WTC11 (cell line): ENCODE measurements around the gene MARCHF4. TPM values are rescaled to one million over a fixed set of nuclear protein-coding genes. Genes with fewer than 3 reads are reported as not detected.

ENCODE experiments used
- ATAC-seq: fragments of 200-7000 bp; cut with Tn5 transposase; 2 replicates; pipeline ENCODE4 v1.10.0; 2021; ENCODE audit warnings: mild to moderate bottlenecking, moderate library complexity
- CTCF ChIA-PET: fragments of 300-600 bp; sonication (Branson Sonifier 250); formaldehyde crosslinking; loops from one replicate; lab custom pipeline; 2021; ENCODE audit warnings: antibody characterized with exemption; lab: Charles Lee
- POLR2A ChIA-PET: fragments of 350-600 bp; sonication (Branson Sonifier 250); formaldehyde crosslinking; loops from one replicate; lab custom pipeline; 2021; ENCODE audit warnings: antibody characterized with exemption; lab: Charles Lee
- DNase-seq: peaks from one replicate; pipeline ENCODE4 v3.0.0; 2021; ENCODE audit warnings: low spot score
- H3K27ac Mint-ChIP-seq: 2 replicates; pipeline ENCODE4 v1.8.0; 2021; ENCODE audit warnings: mixed read lengths
- H3K27me3 Mint-ChIP-seq: 2 replicates; pipeline ENCODE4 v1.8.0; 2021; ENCODE audit warnings: low read depth, mild to moderate bottlenecking, moderate library complexity, mixed read lengths
- H3K36me3 Mint-ChIP-seq: 2 replicates; pipeline ENCODE4 v1.8.0; 2021; ENCODE audit warnings: mixed read lengths
- H3K4me1 Mint-ChIP-seq: 2 replicates; pipeline ENCODE4 v1.8.0; 2022; ENCODE audit warnings: mixed read lengths
- H3K4me3 Mint-ChIP-seq: 2 replicates; pipeline ENCODE4 v1.8.0; 2021; ENCODE audit warnings: mild to moderate bottlenecking, moderate library complexity, mixed read lengths
- H3K9me3 Mint-ChIP-seq: 2 replicates; pipeline ENCODE4 v1.8.0; 2021; ENCODE audit warnings: mixed read lengths
- CBFB ChIP-seq: sonication (generic); formaldehyde crosslinking; IDR thresholded peaks from 2 replicates; pipeline ENCODE4 v1.8.1; 2022; ENCODE audit warnings: mild to moderate bottlenecking, low read depth, missing genetic modification reagents
- GABPB1 ChIP-seq: sonication (generic); formaldehyde crosslinking; IDR thresholded peaks from 2 replicates; pipeline ENCODE4 v1.8.1; 2023; ENCODE audit warnings: mild to moderate bottlenecking, missing genetic modification reagents
- NR2C2 ChIP-seq: sonication (generic); formaldehyde crosslinking; IDR thresholded peaks from 2 replicates; pipeline ENCODE4 v1.8.0; 2022; ENCODE audit warnings: mild to moderate bottlenecking, missing genetic modification reagents
- OVOL2 ChIP-seq: fragments of 250-450 bp; sonication (Bioruptor Pico); IDR thresholded peaks from 2 replicates; pipeline ENCODE4 v1.9.0; 2021; ENCODE audit warnings: mild to moderate bottlenecking, borderline replicate concordance
- ZNF232 ChIP-seq: sonication (generic); formaldehyde crosslinking; IDR thresholded peaks from 2 replicates; pipeline ENCODE4 v1.8.0; 2022; ENCODE audit warnings: mild to moderate bottlenecking, missing genetic modification reagents
- ZNF317 ChIP-seq: sonication (generic); formaldehyde crosslinking; IDR thresholded peaks from 2 replicates; pipeline ENCODE4 v1.8.1; 2023; ENCODE audit warnings: low read depth, mild to moderate bottlenecking, moderate library complexity, missing genetic modification reagents, borderline replicate concordance
- ZNF423 ChIP-seq: fragments of 250-450 bp; sonication (Bioruptor Pico); IDR thresholded peaks from 2 replicates; pipeline ENCODE4 v2.1.2; 2022; ENCODE audit warnings: mild to moderate bottlenecking, moderate library complexity
- total RNA-seq: library from RNA; stranded (reverse); gene quantifications from 3 replicates; pipeline ENCODE4 v1.2.3, GENCODE V29; 2021
- TF ChIP-seq, protein P1 (sequence below): sonication (generic); formaldehyde crosslinking; IDR thresholded peaks from 2 replicates; pipeline ENCODE4 v1.8.1; 2023; ENCODE audit warnings: mild to moderate bottlenecking, missing genetic modification reagents, borderline replicate concordance
- TF ChIP-seq, protein P2 (sequence below): sonication (generic); formaldehyde crosslinking; IDR thresholded peaks from 2 replicates; pipeline ENCODE4 v1.8.1; 2022; ENCODE audit warnings: low read depth, missing genetic modification reagents, borderline replicate concordance
- TF ChIP-seq, protein P3 (sequence below): sonication (generic); formaldehyde crosslinking; IDR thresholded peaks from 2 replicates; pipeline ENCODE4 v1.8.1; 2023; ENCODE audit warnings: mild to moderate bottlenecking, missing genetic modification reagents
- TF ChIP-seq, protein P4 (sequence below): sonication (generic); formaldehyde crosslinking; conservative IDR thresholded peaks from 2 replicates; pipeline ENCODE4 v1.8.1; 2023; ENCODE audit warnings: mild to moderate bottlenecking, low read depth, missing genetic modification reagents, moderate library complexity
- TF ChIP-seq, protein P5 (sequence below): fragments of 250-450 bp; sonication (Bioruptor Pico); IDR thresholded peaks from 2 replicates; pipeline ENCODE4 v1.9.0; 2021; ENCODE audit warnings: mild to moderate bottlenecking, borderline replicate concordance

The MARCHF4 gene
- total RNA-seq, 1 experiment from 2014 or later: 2.6 TPM

DNA sequence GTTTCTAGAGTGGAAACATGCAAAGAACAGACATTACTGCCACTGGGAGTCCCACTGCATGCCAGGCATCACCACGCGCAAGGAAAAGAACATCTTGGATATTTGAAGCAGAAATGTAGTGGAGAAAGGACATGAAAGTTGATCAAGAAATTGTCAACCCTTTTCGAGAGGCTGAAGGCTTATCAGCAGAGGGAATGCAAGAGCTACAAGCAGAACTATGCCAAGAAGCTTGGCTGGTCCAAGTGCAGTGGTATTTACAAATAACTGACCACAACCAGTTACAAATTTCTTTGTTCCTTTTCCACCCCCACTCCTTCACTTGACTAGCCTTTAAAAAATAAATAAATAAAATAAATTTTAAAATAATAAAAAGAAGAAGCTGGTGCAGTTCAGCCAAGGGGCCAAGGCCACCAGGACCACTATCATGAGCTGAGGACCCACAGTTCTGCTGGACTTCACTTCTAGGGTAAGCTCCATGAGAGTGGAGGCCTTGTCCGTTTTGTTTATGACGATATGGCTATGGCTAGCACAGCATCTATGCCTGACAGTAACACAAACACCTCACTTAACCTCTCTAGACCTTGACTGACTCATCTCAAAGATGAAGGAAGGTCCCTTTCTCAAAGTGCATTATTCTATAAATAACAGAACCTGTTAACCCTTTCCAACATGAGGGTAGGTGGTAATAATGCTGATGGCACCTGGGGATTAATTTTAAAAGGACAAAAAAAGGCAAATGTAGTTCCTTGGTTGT lies 20.9 kb downstream of the MARCHF4 start (continued):
- TF ChIP-seq, protein P1, sequence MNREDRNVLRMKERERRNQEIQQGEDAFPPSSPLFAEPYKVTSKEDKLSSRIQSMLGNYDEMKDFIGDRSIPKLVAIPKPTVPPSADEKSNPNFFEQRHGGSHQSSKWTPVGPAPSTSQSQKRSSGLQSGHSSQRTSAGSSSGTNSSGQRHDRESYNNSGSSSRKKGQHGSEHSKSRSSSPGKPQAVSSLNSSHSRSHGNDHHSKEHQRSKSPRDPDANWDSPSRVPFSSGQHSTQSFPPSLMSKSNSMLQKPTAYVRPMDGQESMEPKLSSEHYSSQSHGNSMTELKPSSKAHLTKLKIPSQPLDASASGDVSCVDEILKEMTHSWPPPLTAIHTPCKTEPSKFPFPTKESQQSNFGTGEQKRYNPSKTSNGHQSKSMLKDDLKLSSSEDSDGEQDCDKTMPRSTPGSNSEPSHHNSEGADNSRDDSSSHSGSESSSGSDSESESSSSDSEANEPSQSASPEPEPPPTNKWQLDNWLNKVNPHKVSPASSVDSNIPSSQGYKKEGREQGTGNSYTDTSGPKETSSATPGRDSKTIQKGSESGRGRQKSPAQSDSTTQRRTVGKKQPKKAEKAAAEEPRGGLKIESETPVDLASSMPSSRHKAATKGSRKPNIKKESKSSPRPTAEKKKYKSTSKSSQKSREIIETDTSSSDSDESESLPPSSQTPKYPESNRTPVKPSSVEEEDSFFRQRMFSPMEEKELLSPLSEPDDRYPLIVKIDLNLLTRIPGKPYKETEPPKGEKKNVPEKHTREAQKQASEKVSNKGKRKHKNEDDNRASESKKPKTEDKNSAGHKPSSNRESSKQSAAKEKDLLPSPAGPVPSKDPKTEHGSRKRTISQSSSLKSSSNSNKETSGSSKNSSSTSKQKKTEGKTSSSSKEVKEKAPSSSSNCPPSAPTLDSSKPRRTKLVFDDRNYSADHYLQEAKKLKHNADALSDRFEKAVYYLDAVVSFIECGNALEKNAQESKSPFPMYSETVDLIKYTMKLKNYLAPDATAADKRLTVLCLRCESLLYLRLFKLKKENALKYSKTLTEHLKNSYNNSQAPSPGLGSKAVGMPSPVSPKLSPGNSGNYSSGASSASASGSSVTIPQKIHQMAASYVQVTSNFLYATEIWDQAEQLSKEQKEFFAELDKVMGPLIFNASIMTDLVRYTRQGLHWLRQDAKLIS (CRISPR knock-in tag): no peak
- TF ChIP-seq, protein P2, sequence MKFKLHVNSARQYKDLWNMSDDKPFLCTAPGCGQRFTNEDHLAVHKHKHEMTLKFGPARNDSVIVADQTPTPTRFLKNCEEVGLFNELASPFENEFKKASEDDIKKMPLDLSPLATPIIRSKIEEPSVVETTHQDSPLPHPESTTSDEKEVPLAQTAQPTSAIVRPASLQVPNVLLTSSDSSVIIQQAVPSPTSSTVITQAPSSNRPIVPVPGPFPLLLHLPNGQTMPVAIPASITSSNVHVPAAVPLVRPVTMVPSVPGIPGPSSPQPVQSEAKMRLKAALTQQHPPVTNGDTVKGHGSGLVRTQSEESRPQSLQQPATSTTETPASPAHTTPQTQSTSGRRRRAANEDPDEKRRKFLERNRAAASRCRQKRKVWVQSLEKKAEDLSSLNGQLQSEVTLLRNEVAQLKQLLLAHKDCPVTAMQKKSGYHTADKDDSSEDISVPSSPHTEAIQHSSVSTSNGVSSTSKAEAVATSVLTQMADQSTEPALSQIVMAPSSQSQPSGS (CRISPR knock-in tag): no peak
- TF ChIP-seq ZNF317 (CRISPR knock-in tag) (no peak), GABPB1 (CRISPR knock-in tag) (no peak), CBFB (CRISPR knock-in tag) (no peak)
- TF ChIP-seq, protein P3, sequence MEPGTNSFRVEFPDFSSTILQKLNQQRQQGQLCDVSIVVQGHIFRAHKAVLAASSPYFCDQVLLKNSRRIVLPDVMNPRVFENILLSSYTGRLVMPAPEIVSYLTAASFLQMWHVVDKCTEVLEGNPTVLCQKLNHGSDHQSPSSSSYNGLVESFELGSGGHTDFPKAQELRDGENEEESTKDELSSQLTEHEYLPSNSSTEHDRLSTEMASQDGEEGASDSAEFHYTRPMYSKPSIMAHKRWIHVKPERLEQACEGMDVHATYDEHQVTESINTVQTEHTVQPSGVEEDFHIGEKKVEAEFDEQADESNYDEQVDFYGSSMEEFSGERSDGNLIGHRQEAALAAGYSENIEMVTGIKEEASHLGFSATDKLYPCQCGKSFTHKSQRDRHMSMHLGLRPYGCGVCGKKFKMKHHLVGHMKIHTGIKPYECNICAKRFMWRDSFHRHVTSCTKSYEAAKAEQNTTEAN (CRISPR knock-in tag): no peak

DNA sequence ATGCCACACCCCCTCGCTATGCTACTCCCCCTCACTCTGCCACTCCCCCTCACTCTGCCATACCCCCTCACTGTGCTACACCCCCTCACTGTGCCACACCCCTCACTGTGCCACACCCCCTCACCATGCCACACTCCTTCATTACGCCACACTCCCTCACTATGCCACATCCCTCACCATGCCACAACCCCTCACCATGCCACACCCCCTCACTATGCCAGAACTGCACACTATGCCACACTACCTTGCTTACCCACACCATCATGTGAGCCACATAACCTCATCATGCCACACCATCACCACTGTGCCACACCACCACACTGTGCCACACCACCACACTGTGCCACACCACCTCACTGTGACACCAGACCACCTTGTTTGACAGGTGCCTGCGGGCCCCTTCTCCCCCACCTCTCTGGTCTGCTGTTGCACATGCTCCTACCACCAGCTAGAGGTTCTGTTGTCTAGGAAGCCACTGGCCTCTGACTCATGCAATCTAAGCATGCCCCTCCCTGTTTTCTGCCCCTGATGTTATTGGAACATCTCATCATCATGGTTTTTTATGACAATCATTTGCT lies 22.0 kb downstream of the MARCHF4 start:
- ATAC-seq (no peak), DNase-seq (no peak)
- no peaks in the 10 kb centered on the region for H3K36me3 Mint-ChIP-seq
- H3K9me3 Mint-ChIP-seq: no peaks in the 10 kb centered on the region
- H3K27me3 Mint-ChIP-seq: peaks cover 3% of the 10 kb centered on the region; the same call in 1 of the 2 replicates
- ChIA-PET POLR2A (no interaction called here), CTCF (no interaction called here)
- H3K4me1 Mint-ChIP-seq: peaks cover 35% of the 10 kb centered on the region
- H3K27ac Mint-ChIP-seq: no peak overlapping the region
- H3K4me3 Mint-ChIP-seq: no peak overlapping the region
- TF ChIP-seq ZNF232 (CRISPR knock-in tag) (no peak), OVOL2 (CRISPR knock-in tag) (no peak), GABPB1 (CRISPR knock-in tag) (no peak), NR2C2 (CRISPR knock-in tag) (no peak), ZNF423 (CRISPR knock-in tag) (no peak)
- TF ChIP-seq, protein P4, sequence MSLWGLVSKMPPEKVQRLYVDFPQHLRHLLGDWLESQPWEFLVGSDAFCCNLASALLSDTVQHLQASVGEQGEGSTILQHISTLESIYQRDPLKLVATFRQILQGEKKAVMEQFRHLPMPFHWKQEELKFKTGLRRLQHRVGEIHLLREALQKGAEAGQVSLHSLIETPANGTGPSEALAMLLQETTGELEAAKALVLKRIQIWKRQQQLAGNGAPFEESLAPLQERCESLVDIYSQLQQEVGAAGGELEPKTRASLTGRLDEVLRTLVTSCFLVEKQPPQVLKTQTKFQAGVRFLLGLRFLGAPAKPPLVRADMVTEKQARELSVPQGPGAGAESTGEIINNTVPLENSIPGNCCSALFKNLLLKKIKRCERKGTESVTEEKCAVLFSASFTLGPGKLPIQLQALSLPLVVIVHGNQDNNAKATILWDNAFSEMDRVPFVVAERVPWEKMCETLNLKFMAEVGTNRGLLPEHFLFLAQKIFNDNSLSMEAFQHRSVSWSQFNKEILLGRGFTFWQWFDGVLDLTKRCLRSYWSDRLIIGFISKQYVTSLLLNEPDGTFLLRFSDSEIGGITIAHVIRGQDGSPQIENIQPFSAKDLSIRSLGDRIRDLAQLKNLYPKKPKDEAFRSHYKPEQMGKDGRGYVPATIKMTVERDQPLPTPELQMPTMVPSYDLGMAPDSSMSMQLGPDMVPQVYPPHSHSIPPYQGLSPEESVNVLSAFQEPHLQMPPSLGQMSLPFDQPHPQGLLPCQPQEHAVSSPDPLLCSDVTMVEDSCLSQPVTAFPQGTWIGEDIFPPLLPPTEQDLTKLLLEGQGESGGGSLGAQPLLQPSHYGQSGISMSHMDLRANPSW: no peak
- TF ChIP-seq, protein P5, sequence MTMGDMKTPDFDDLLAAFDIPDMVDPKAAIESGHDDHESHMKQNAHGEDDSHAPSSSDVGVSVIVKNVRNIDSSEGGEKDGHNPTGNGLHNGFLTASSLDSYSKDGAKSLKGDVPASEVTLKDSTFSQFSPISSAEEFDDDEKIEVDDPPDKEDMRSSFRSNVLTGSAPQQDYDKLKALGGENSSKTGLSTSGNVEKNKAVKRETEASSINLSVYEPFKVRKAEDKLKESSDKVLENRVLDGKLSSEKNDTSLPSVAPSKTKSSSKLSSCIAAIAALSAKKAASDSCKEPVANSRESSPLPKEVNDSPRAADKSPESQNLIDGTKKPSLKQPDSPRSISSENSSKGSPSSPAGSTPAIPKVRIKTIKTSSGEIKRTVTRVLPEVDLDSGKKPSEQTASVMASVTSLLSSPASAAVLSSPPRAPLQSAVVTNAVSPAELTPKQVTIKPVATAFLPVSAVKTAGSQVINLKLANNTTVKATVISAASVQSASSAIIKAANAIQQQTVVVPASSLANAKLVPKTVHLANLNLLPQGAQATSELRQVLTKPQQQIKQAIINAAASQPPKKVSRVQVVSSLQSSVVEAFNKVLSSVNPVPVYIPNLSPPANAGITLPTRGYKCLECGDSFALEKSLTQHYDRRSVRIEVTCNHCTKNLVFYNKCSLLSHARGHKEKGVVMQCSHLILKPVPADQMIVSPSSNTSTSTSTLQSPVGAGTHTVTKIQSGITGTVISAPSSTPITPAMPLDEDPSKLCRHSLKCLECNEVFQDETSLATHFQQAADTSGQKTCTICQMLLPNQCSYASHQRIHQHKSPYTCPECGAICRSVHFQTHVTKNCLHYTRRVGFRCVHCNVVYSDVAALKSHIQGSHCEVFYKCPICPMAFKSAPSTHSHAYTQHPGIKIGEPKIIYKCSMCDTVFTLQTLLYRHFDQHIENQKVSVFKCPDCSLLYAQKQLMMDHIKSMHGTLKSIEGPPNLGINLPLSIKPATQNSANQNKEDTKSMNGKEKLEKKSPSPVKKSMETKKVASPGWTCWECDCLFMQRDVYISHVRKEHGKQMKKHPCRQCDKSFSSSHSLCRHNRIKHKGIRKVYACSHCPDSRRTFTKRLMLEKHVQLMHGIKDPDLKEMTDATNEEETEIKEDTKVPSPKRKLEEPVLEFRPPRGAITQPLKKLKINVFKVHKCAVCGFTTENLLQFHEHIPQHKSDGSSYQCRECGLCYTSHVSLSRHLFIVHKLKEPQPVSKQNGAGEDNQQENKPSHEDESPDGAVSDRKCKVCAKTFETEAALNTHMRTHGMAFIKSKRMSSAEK: no peak
